K562 (cell line): ENCODE results near the gene FCGR3A. TPM values are rescaled to one million over a fixed set of nuclear protein-coding genes. Genes with fewer than 3 reads are reported as not detected.
A peak's percentile ranks its signal among the peaks of the same experiment; 100 is the strongest.
"Not testable (repeated sequence)": the region's sequence is repeated elsewhere in the genome, so short reads cannot be mapped to it uniquely, and the experiment has no call there.

ENCODE experiments used
- ATAC-seq: fragments of 200-7000 bp; cut with Tn5 transposase; 3 replicates; pipeline ENCODE4 v1.9.1; 2020; ENCODE audit warnings: moderate library complexity
- BruUV-seq: library from RNA; stranded (reverse); fragments of 400-500 nt; replicated peaks from 2 replicates; lab custom pipeline; 2021; lab: Mats Ljungman, UMichigan
- CTCF ChIA-PET: fragments of 300-600 bp; formaldehyde crosslinking; extraction: SDS; loops from one replicate; lab custom pipeline; 2021; ENCODE audit warnings: low intra/inter-chr PET ratio; lab: Yijun Ruan, JAX
- POLR2A ChIA-PET: fragments of 300-600, 350-650 bp; sonication (Branson Sonifier 250); formaldehyde crosslinking; extraction: SDS; loops from one replicate; lab custom pipeline; 2021; ENCODE audit warnings: antibody characterized with exemption, inconsistent platforms; lab: Yijun Ruan, JAX
- DNase-seq, 4 experiments: peaks; one replicate each; pipeline versions ENCODE4 v3.0.0 to v3.0.0-alpha.2; 2011 to 2018; ENCODE audit warnings: low spot score in 3 of 4, mixed read lengths in 3 of 4; ENCODE audit errors: extremely low read depth in 1 of 4
- FAIRE-seq: peaks from 2 replicates; lab custom pipeline; 2011; peaks lifted over from hg19 to GRCh38; lab: Jason Lieb, UNC
- H2AFZ ChIP-seq: 2 replicates; pipeline ENCODE4 v1.6.0; 2011; ENCODE audit warnings: low read depth, low read length, control low read depth, inconsistent platforms
- H3K27ac ChIP-seq: fragments of 200-600 bp; 3 replicates; pipeline ENCODE4 v1.8.0; 2011; ENCODE audit warnings: low read depth, mild to moderate bottlenecking, control low read depth, inconsistent platforms, low read length, moderate library complexity, mixed read lengths; ENCODE audit errors: extremely low read depth
- H3K27me3 ChIP-seq, 2 experiments: fragments of 300-600 bp in 1 of 2; 2 replicates in 1 of 2; 3 replicates in 1 of 2; pipeline versions ENCODE4 v1.6.0 to v1.8.0; 2011; ENCODE audit warnings: inconsistent platforms in 2 of 2, low read length in 2 of 2, mild to moderate bottlenecking in 1 of 2, mixed read lengths in 1 of 2, moderate library complexity in 1 of 2; ENCODE audit not compliant: control insufficient read depth in 2 of 2, insufficient read depth in 2 of 2
- H3K36me3 ChIP-seq: fragments of 300-600 bp; 3 replicates; pipeline ENCODE4 v1.8.0; 2011; ENCODE audit warnings: mild to moderate bottlenecking, low read length, inconsistent platforms; ENCODE audit not compliant: control insufficient read depth, insufficient read depth
- H3K4me1 ChIP-seq, 2 experiments: fragments of 200-600 bp in 1 of 2; replicated peaks in 1 of 2; 2 replicates in 1 of 2; 3 replicates in 1 of 2; pipeline versions ENCODE4 v1.5.1 to v1.8.0; 2011; ENCODE audit warnings: inconsistent platforms in 2 of 2, low read length in 2 of 2, mild to moderate bottlenecking in 1 of 2, mixed read lengths in 1 of 2, moderate library complexity in 1 of 2; ENCODE audit not compliant: control insufficient read depth in 2 of 2, insufficient read depth in 2 of 2
- H3K4me2 ChIP-seq: 2 replicates; pipeline ENCODE4 v1.6.1; 2011; ENCODE audit warnings: low read length, control low read depth, inconsistent platforms, mixed read lengths; ENCODE audit not compliant: insufficient read depth
- H3K4me3 ChIP-seq: fragments of 200-600 bp; sonication (generic), shearing (Covaris generic); 2 replicates; pipeline ENCODE4 v1.5.1; 2016; ENCODE audit warnings: control low read depth, inconsistent platforms
- H3K79me2 ChIP-seq: fragments of 200-600 bp; 3 replicates; pipeline ENCODE4 v1.8.0; 2011; ENCODE audit warnings: low read length, inconsistent platforms; ENCODE audit not compliant: control insufficient read depth, insufficient read depth
- H3K9ac ChIP-seq, 2 experiments: 2 replicates each; pipeline versions ENCODE4 v1.6.0 to v1.6.1; 2011; ENCODE audit warnings: low read depth in 2 of 2, low read length in 2 of 2, control low read depth in 1 of 2, inconsistent platforms in 1 of 2, mild to moderate bottlenecking in 1 of 2, mixed read lengths in 1 of 2; ENCODE audit not compliant: insufficient read depth in 1 of 2
- H3K9me1 ChIP-seq: one replicate; pipeline ENCODE4 v1.6.0; 2011; ENCODE audit warnings: inconsistent platforms, mild to moderate bottlenecking, low read length, moderate library complexity; ENCODE audit not compliant: control insufficient read depth, insufficient read depth
- H3K9me3 ChIP-seq: replicated peaks from 2 replicates; pipeline ENCODE4 v1.5.1; 2011; ENCODE audit warnings: low read depth, low read length, inconsistent platforms; ENCODE audit not compliant: control insufficient read depth, insufficient read depth
- H4K20me1 ChIP-seq: replicated peaks from 2 replicates; pipeline ENCODE4 v1.6.1; 2011; ENCODE audit warnings: low read length, inconsistent platforms, mixed read lengths; ENCODE audit not compliant: control insufficient read depth, insufficient read depth
- FOSL1 ChIP-seq: fragments of 200-800 bp; sonication (Bioruptor generic); conservative IDR thresholded peaks from 2 replicates; pipeline ENCODE4 v1.6.1; 2016; ENCODE audit warnings: missing genetic modification characterization, missing compliant biosample characterization
- NR2C2 ChIP-seq, 2 experiments: fragments of 200-800 bp in 1 of 2; sonication (Bioruptor generic) in 1 of 2; sonication (generic) in 1 of 2; formaldehyde crosslinking in 1 of 2; IDR thresholded peaks; 2 replicates each; pipeline versions ENCODE4 v1.6.1 to v1.8.0; 2016 to 2022; ENCODE audit warnings: mild to moderate bottlenecking in 1 of 2, missing compliant biosample characterization in 1 of 2, missing genetic modification characterization in 1 of 2, missing genetic modification reagents in 1 of 2
- TFAP4 ChIP-seq: sonication (generic); formaldehyde crosslinking; IDR thresholded peaks from 2 replicates; pipeline ENCODE4 v1.8.0; 2022; ENCODE audit warnings: missing genetic modification reagents, mild to moderate bottlenecking, moderate library complexity, borderline replicate concordance
- ZNF592 ChIP-seq: fragments of 450-650 bp; IDR thresholded peaks from 2 replicates; pipeline ENCODE4 v1.6.1; 2017; ENCODE audit warnings: antibody characterized with exemption, mild to moderate bottlenecking
- WGBS: fragments of 100-300 bp; shearing (Covaris generic); methylation state at CpG from one replicate; pipeline ENCODE4 v1.1.6; 2016; ENCODE audit warnings: low coverage, mixed read lengths; ENCODE audit not compliant: insufficient coverage; ENCODE audit errors: missing lambda C conversion rate; 5-methylcytosine and 5-hydroxymethylcytosine counted together
- in situ Hi-C: fragments of 300-500 bp; cut with MboI; formaldehyde crosslinking; loops from 4 replicates; pipeline ENCODE4 v1.15.0; 2018; ENCODE audit warnings: inconsistent platforms, mixed read lengths
- intact Hi-C: fragments of 100-400 bp; cut with micrococcal nuclease; formaldehyde crosslinking; loops from 2 replicates; pipeline ENCODE4 v1.14.2; 2022
- polyA plus RNA-seq, 8 experiments: library from polyadenylated mRNA; depleted of rRNA in 4 of 8; stranded (reverse) in 5 of 8; unstranded in 3 of 8; fragments of >200 nt; fragmentation: Nextera tagmentation in 2 of 8; fragmentation: Illumina TruSeq in 1 of 8; extraction: Ambion mirVana in 2 of 8; extraction: Trizol in 1 of 8; gene quantifications; 2 replicates each; pipeline versions ENCODE4 v1.2.1 to v1.2.3, GENCODE V29; 2011 to 2014; ENCODE audit warnings: inconsistent platforms in 1 of 8, missing spikeins in 1 of 8
- total RNA-seq, 7 experiments: library from RNA; depleted of rRNA in 6 of 7; stranded (reverse); fragments of >200 nt in 6 of 7; fragmentation: Illumina TruSeq in 2 of 7; extraction: Trizol in 2 of 7; gene quantifications; 2 replicates each; pipeline versions ENCODE4 v1.2.1 to v1.2.3, GENCODE V29; 2011 to 2021; ENCODE audit warnings: low replicate concordance in 1 of 7

Gene FCGR3A
- total and polyA plus RNA-seq, 9 of the 15 experiments (the other 6 are each of a cell fraction or from before 2014, with no cell fraction given): 0.04 to 0.29 (median 0.14) TPM; not detected in 3

DNA sequence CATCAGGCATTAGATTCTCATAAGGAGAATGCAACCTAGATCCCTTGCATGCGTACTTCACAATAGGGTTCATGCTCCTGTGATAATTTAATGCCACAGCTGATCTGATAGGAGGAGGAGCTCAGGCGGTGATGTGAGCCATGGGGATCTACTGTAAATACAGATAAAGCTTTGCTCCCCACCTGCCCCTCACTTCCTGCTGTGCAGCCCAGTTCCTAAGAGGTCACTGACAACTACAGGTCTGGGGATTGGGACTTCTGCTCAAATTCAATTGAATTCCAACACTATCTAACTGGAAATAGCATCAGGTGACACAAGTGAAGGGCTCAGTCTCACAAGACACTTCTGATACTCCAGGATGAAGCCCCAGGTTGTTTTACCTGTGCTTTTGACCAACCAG lies 7.4 kb upstream of the FCGR3A start:
- H3K9me3 ChIP-seq; H4K20me1 ChIP-seq; POLR2A ChIA-PET; intact Hi-C loops; CTCF ChIA-PET; H3K9me1 ChIP-seq; H3K27ac ChIP-seq; H2AFZ ChIP-seq; H3K27me3 ChIP-seq; H3K4me3 ChIP-seq; H3K36me3 ChIP-seq; DNase-seq; H3K9ac ChIP-seq; H3K79me2 ChIP-seq; BruUV-seq; TF ChIP-seq NR2C2 (CRISPR knock-in tag; IDR thresholded peaks at IDR 0.05): not testable (repeated sequence)
- in situ Hi-C loops: loop anchor here (5.0 kb wide), 1 partner anchor 80 kb away; no protein-coding TSS in a partner anchor
- WGBS: no CpG with 5 or more reads among the region's 2 CpGs
- FAIRE-seq (peak; percentile 69), ATAC-seq (peak; percentile 58)
- TF ChIP-seq FOSL1 (tag) (0 out of 2 replicates have a peak, but pooled peaks have one; percentile 6), TFAP4 (peak; percentile 73), ZNF592 (peak; percentile 60; the same call in 1 of the 2 replicates), NR2C2 (tag; IDR thresholded peaks at IDR 0.05) (peak; percentile 2; the same call in 1 of the 2 replicates)
- H3K4me2 ChIP-seq: peak overlapping the region; percentile 49; the same call in 1 of the 2 replicates
- H3K4me1 ChIP-seq: peaks cover 3 to 22% of the 10 kb centered on the region in 2 experiments; a peak in 3 of 5 replicates
